ENCODE results near the gene DNAJC4.
A peak's percentile ranks its signal among the peaks of the same experiment; 100 is the strongest.

- no peak for TF ChIP-seq EZH2phosphoT487 (IDR thresholded peaks at IDR 0.05; ENCODE audit: borderline replicate concordance)
- TF ChIP-seq, protein P1, sequence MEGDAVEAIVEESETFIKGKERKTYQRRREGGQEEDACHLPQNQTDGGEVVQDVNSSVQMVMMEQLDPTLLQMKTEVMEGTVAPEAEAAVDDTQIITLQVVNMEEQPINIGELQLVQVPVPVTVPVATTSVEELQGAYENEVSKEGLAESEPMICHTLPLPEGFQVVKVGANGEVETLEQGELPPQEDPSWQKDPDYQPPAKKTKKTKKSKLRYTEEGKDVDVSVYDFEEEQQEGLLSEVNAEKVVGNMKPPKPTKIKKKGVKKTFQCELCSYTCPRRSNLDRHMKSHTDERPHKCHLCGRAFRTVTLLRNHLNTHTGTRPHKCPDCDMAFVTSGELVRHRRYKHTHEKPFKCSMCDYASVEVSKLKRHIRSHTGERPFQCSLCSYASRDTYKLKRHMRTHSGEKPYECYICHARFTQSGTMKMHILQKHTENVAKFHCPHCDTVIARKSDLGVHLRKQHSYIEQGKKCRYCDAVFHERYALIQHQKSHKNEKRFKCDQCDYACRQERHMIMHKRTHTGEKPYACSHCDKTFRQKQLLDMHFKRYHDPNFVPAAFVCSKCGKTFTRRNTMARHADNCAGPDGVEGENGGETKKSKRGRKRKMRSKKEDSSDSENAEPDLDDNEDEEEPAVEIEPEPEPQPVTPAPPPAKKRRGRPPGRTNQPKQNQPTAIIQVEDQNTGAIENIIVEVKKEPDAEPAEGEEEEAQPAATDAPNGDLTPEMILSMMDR (conservative IDR thresholded peaks at IDR 0.05; ENCODE audit: low read length) = peak; percentile 57
These were observed 4.5 kb upstream of the DNAJC4 start, which contains the start of the genes NUDT22 and TRPT1 for GRCh38 chr11:64225608-64226506.
